HG02970 (cell line): Measurements from ENCODE around the gene ATXN2.
"Not testable (repeated sequence)": the region's sequence is repeated elsewhere in the genome, so short reads cannot be mapped to it uniquely, and the experiment has no call there.

ENCODE experiments used
- ATAC-seq: cut with Tn5 transposase; IDR thresholded peaks from one replicate; pipeline ENCODE4 v1.9.1; 2021; ENCODE audit warnings: mild to moderate bottlenecking, moderate library complexity, moderate number of reproducible peaks; ENCODE audit not compliant: unreplicated experiment, low FRiP score

The ATXN2 gene

DNA sequence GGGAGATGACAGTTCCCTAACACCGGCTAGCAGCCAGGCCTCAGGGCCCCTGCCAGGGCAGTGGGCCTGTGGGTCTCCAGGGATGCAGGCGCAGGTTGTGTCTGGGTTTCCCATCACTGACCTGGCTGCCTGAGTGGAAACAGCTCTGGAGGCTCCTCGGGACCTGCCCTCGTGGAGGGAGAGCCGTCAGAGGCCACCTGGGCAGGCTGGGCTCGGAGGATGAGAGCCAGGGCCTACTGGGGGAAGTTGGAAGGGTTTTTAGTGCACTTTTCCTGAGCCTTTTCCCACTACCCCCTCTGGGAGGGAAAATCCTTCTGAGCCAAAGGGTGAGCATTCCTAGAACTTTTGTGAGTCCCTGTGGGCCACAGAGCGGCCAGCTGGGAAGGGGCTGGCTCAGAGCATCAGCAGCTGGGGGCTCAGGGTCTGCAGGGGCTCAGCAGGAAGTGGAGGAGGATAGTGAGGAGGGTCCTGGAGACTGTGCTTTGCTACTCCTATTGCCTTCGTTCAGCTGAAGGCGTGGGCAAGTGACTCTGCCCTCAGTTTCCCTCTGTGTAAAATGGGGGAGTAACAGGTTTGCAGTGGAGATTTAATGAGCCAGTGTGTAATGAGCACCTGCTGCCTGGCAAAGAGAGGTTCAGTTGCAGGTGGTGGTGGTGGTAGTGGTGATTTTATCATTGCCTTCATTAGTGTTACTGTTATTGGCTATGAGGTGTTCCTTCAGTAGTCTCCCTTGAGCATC lies 191.6 kb downstream of the ATXN2 start:
- ATAC-seq = no peak

DNA sequence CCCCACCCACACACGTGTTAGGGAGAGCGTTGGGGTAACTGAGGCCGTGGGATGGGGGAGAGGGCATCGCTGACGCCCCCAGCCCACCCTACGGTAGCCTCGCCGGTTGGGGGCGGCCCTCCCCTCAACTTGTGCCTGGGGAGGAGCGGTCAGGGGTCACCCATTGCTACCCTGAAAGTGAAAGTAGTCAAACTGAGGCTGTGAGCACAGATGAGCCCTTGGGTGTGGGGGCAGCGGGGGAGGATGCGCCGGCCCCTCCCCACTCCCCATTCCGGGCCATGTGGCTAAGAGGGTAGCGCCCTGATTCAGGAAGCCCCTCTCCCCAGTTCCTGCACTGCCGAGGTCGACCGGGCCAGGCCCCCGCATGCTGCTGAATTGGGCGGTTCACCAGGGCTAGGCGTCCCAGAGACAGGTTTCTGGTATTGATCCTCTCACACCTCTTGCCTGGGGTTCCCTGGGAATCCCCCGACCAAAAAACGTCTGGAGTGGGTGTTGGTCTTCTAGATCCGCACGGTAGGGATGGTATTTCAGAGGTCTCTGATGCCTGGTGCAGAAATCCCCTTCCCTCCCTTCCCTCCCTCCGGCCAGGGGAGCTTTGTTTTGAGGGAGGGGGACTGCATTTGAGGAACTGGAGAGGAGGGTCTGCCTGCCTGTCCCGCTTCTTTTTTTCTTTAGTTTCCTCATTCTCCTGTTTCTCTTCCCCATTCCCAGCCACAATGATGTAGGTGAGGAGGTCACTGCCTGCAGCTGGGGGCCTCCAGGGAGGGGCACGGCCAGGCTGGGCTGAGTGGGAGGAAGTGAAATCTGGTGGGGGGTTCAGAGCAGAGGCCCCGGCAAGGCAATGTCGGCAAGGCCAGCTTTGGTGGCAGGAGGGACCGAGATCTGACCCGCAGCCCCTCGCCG lies 192.4 kb downstream of the ATXN2 start:
- ATAC-seq = no peak

DNA sequence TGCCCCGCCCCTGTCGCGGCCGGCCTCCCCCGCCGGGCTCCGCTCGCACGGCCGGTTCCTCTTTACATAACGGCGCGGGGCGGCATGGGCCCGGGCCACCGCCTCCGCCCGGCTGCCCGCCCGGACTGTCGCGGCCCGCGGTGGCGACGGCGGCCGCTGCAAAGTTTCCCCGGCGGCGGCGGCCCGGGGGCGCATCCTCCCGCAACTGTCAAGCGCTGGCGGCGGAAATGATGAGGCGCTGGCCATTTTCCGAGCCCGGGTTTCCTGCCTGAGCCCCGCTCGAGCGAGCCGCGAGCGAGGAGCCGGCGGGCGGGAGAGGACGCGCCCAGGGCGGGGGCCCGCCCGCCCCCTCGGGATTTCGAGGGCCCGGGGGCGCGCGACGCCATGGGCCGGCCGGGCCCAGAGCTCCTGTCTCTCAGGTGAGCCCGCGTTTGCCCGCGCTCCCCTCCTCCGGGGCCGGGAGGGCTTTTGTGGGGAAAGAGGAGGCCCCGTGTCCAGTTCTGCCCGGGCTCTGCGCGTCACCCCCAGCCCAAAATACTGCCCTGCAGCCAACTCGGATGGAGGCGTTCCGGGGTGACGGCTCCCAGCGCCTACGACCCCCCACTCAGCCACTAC lies 193.1 kb downstream of the ATXN2 start, which contains the start of gene SH2B3:
Gene SH2B3 (plus strand): TSS at position 65 of the 615 bp plus-strand sequence. CDS start 12,223 bp downstream, outside the sequence.
- no peak for ATAC-seq

- ATAC-seq = peak; percentile 57
These were observed 193.8 kb downstream of the ATXN2 start for GRCh38 chr12:111405149-111405858.

- ATAC-seq = peak; percentile 15
These were observed 194.6 kb downstream of the ATXN2 start for GRCh38 chr12:111404362-111405148.

- ATAC-seq = not testable (repeated sequence)
These were observed 196.7 kb downstream of the ATXN2 start for GRCh38 chr12:111402490-111402824.
